ENCODE results near the gene YWHAG. TPM values are rescaled to one million over a fixed set of nuclear protein-coding genes. Genes with fewer than 3 reads are reported as not detected.
A peak's percentile ranks its signal among the peaks of the same experiment; 100 is the strongest.
"Not testable (repeated sequence)": the region's sequence is repeated elsewhere in the genome, so short reads cannot be mapped to it uniquely, and the experiment has no call there.

Gene YWHAG
- total RNA-seq, 1 donor from 2014 or later = 151 TPM

DNA sequence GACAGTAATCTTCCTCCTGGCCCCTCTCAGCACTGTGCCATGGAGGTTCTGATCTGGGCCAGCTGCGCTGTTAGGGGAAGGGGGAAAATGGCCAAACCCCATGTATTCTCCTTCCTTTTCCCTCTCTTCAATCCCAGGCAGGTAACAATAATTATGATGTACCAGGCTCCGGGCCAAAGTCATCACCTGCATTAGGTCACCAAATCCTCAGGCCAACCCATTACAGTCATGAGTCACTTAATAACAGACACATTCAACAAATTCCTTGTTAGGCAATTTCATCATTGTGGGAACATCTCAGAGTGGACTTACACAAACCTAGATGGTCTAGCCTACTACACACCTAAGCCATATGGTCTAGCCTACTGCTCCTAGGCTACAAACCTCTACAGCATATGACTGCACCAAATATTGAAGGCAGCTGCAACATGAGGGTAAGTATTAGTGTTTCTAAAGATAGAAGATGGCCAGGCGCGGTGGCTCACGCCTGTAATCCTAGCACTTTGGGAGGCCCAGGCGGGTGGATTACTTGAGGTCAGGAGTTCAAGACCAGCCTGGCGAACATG, 58.5 kb downstream of the YWHAG start:
- no peaks in the 10 kb centered on the region for H3K27me3 Mint-ChIP-seq (ENCODE audit: unreplicated experiment)
- DNase-seq (ENCODE audit: extremely low spot score, unreplicated experiment) = no peak
- no peak overlapping the region for H3K4me3 Mint-ChIP-seq (ENCODE audit: unreplicated experiment)
- H3K36me3 Mint-ChIP-seq (ENCODE audit: unreplicated experiment) = no peaks in the 10 kb centered on the region
- TF ChIP-seq, protein P1, sequence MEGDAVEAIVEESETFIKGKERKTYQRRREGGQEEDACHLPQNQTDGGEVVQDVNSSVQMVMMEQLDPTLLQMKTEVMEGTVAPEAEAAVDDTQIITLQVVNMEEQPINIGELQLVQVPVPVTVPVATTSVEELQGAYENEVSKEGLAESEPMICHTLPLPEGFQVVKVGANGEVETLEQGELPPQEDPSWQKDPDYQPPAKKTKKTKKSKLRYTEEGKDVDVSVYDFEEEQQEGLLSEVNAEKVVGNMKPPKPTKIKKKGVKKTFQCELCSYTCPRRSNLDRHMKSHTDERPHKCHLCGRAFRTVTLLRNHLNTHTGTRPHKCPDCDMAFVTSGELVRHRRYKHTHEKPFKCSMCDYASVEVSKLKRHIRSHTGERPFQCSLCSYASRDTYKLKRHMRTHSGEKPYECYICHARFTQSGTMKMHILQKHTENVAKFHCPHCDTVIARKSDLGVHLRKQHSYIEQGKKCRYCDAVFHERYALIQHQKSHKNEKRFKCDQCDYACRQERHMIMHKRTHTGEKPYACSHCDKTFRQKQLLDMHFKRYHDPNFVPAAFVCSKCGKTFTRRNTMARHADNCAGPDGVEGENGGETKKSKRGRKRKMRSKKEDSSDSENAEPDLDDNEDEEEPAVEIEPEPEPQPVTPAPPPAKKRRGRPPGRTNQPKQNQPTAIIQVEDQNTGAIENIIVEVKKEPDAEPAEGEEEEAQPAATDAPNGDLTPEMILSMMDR (IDR thresholded peaks at IDR 0.05) = no peak
- no peaks in the 10 kb centered on the region for H3K9me3 Mint-ChIP-seq (ENCODE audit: unreplicated experiment)
- H3K4me1 Mint-ChIP-seq (ENCODE audit: unreplicated experiment) = peaks cover 25% of the 10 kb centered on the region
- no peak overlapping the region for H3K27ac Mint-ChIP-seq (ENCODE audit: unreplicated experiment)

DNA sequence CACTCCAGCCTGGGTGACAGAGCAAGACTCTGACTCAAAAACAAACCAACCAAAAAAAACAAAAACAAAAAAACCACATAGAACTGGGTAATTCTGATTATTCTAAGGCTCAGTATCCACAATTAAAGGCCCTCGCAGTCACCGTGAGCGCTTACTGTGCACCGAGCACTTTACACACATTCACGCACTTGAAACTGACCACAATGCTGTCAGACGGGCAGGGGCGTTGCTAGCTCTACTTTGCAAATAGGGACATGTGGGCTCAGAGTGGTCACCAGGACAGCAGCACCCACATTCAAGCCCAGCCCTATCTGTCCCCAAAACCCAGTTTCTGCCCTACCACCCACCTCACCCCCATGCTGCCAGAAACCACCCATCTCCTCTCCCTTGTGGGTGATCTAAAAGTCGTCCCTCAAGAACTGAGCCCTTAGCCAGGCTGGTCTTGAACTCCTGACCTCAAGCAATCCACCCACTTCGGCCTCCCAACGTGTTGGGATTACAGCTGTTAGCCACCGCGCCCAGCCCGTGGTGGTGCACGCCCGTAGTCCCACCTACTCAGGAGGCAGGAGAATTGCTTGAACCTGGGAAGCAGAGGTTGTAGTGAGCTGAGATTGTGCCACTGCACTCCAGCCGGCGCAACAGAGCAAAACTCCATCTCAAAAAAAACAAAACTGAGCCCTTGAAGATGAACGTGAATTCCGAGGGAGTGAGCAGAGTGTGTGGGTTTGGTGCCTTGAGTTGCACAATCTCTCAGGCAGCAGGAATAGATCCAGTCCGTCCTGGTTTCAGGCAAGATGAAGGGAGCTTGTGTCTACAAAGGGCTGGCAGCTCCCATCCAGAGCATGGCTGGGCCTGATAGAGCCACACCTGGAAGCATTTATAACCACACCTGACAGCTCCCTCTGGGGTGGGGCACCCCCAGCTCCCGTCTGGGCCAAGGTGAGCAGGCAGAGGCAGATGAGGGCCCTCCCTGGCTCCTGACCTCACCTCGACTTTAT, 61.7 kb downstream of the YWHAG start:
- Mint-ChIP-seq H3K4me3 (ENCODE audit: unreplicated experiment) (no peak overlapping the region), H3K4me1 (ENCODE audit: unreplicated experiment) (peaks cover 27% of the 10 kb centered on the region), H3K27me3 (ENCODE audit: unreplicated experiment) (no peaks in the 10 kb centered on the region), H3K36me3 (ENCODE audit: unreplicated experiment) (no peaks in the 10 kb centered on the region), H3K9me3 (ENCODE audit: unreplicated experiment) (no peaks in the 10 kb centered on the region), H3K27ac (ENCODE audit: unreplicated experiment) (no peak overlapping the region)
- TF ChIP-seq, protein P1 (IDR thresholded peaks at IDR 0.05) = no peak
- DNase-seq (ENCODE audit: extremely low spot score, unreplicated experiment) = no peak

DNA sequence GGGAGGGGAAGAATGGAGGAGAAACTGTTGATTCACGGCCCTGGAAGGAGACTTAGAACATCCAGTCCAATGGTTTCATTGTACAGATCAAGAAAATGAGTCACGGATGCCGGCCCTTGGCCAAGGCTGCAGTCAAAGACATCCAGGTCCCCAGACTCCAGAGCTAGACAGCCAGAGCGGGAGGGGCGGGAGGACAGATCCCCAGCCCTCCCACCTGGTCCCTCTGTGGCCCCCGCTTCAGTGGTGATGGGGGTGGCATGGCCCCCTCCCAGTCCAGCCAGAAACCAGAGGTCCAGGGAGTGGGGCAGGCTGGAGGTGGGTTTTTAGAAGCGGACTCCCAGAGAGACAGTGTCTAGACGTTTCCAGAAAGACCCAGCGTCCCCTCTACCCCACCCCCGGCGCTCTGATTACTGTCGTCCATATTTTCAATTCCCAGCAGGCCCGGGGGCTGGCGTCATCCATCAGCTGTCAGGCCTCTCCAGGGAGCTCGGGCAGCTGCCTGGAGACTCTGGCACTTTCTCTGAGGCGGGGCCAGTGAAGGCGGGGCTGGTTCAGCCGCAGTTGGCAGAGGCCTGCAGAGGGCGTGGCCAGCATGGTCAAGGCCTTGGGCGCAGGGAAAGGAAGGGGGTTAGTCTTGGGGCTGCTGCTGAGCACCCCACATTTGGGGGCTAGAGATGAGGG, 64.3 kb downstream of the YWHAG start:
- Mint-ChIP-seq H3K4me1 (ENCODE audit: unreplicated experiment) (peaks cover 44% of the 10 kb centered on the region), H3K27ac (ENCODE audit: unreplicated experiment) (peak overlapping the region; percentile 76), H3K9me3 (ENCODE audit: unreplicated experiment) (no peaks in the 10 kb centered on the region), H3K36me3 (ENCODE audit: unreplicated experiment) (no peaks in the 10 kb centered on the region), H3K4me3 (ENCODE audit: unreplicated experiment) (no peak overlapping the region), H3K27me3 (ENCODE audit: unreplicated experiment) (no peaks in the 10 kb centered on the region)
- peak; percentile 92 for DNase-seq (ENCODE audit: extremely low spot score, unreplicated experiment)
- TF ChIP-seq, protein P1 (IDR thresholded peaks at IDR 0.05) = no peak

DNA sequence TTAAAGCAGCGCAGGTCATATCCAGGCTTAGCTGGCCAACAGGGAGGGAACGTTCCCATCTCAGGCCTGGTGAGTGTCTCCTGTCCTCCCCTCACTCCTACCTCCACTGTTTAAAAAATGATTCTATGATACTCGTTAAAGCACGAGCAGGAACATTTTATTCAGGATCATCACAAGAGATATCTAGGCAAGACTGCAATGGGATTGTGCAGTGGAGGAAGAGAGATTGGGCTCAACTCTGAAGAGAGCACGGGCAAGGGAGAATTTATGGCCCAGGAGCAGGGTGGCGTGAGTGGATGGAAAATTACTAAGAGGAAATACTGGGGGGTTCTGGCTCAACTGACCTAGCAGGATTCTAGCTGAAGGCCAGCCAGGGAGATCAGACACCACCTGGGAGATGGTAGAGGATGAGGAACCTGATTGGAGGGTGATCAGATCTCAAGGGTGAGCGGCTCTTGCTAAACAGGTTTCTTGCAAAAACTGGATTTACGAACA, 65.3 kb downstream of the YWHAG start:
- Mint-ChIP-seq H3K4me3 (ENCODE audit: unreplicated experiment) (no peak overlapping the region), H3K9me3 (ENCODE audit: unreplicated experiment) (no peaks in the 10 kb centered on the region), H3K36me3 (ENCODE audit: unreplicated experiment) (no peaks in the 10 kb centered on the region), H3K4me1 (ENCODE audit: unreplicated experiment) (peaks cover 44% of the 10 kb centered on the region), H3K27me3 (ENCODE audit: unreplicated experiment) (no peaks in the 10 kb centered on the region), H3K27ac (ENCODE audit: unreplicated experiment) (peak overlapping the region; percentile 65)
- TF ChIP-seq, protein P1 (IDR thresholded peaks at IDR 0.05) = no peak
- DNase-seq (ENCODE audit: extremely low spot score, unreplicated experiment) = no peak

- not testable (repeated sequence) for DNase-seq (ENCODE audit: extremely low spot score, unreplicated experiment); H3K9me3 Mint-ChIP-seq (ENCODE audit: unreplicated experiment); H3K36me3 Mint-ChIP-seq (ENCODE audit: unreplicated experiment); H3K27me3 Mint-ChIP-seq (ENCODE audit: unreplicated experiment); H3K4me3 Mint-ChIP-seq (ENCODE audit: unreplicated experiment)
- H3K27ac Mint-ChIP-seq (ENCODE audit: unreplicated experiment) = peak overlapping the region; percentile 65
- peaks cover 44% of the 10 kb centered on the region for H3K4me1 Mint-ChIP-seq (ENCODE audit: unreplicated experiment)
These were observed 65.9 kb downstream of the YWHAG start for GRCh38 chr7:76292911-76293310.

All from osteocyte (in vitro differentiated cells).